ENCODE data around the gene PRR36.

PRR36 gene

DNA sequence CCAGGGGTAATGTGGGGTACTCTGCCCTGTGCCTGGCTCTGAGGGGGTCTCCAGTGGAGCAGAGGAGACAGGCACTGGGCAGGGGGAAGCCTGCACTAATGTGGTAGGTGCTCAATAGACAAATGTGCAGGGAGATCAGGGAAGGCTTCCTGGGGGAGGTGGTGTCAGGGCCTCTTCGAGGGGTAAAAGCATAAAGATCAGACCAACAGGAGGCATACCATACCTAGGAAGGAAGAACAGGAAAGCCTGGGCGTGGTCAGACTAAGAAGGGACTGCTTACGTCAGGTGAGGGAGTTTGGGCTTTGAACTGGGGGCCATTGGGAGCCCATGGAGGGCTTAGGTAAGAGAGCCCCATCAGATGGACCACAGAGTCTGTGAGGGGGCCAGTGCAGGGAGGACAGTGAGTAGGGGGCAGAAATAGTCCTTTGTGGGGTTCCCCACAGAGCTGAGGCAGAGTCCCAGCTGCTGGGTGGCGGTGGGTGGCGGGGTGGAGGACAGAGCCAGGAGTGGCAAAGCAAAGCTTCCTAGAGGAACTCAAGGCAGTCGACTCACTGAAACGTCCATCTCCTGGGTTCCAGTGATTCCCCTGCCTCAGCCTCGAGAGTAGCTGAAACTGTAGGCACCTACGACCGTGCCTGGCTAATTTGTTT lies 8.8 kb downstream of the PRR36 start:
- Histone ChIP-seq H3K27me3 (replicated peaks; ENCODE audit: control insufficient read depth, insufficient read depth, low read length, poor library complexity, severe bottlenecking) (no peaks in the 10 kb centered on the region), H3K36me3 (ENCODE audit: control insufficient read depth, insufficient read depth, low read length) (no peaks in the 10 kb centered on the region), H3K4me1 (ENCODE audit: control insufficient read depth, insufficient read depth, low read length, poor library complexity, severe bottlenecking) (peaks cover 37% of the 10 kb centered on the region), H3K27ac (ENCODE audit: insufficient read depth, low read length, poor library complexity, severe bottlenecking) (peak overlapping the region; percentile 34), H3K9me3 (ENCODE audit: control insufficient read depth, low read length) (no peaks in the 10 kb centered on the region), H3K4me3 (ENCODE audit: insufficient read depth, low read depth, low read length, poor library complexity, severe bottlenecking) (no peak overlapping the region)
- no peak for DNase-seq

GRCh38 chr19:7864690-7865074 lies 9.5 kb downstream of the PRR36 start:
- H3K36me3 ChIP-seq (ENCODE audit: control insufficient read depth, insufficient read depth, low read length) = no peaks in the 10 kb centered on the region
- no peak overlapping the region for H3K27ac ChIP-seq (ENCODE audit: insufficient read depth, low read length, poor library complexity, severe bottlenecking)
- DNase-seq = no peak
- H3K4me3 ChIP-seq (ENCODE audit: insufficient read depth, low read depth, low read length, poor library complexity, severe bottlenecking) = no peak overlapping the region
- no peaks in the 10 kb centered on the region for H3K27me3 ChIP-seq (replicated peaks; ENCODE audit: control insufficient read depth, insufficient read depth, low read length, poor library complexity, severe bottlenecking)
- H3K4me1 ChIP-seq (ENCODE audit: control insufficient read depth, insufficient read depth, low read length, poor library complexity, severe bottlenecking) = peaks cover 32% of the 10 kb centered on the region
- H3K9me3 ChIP-seq (ENCODE audit: control insufficient read depth, low read length) = no peaks in the 10 kb centered on the region

DNA sequence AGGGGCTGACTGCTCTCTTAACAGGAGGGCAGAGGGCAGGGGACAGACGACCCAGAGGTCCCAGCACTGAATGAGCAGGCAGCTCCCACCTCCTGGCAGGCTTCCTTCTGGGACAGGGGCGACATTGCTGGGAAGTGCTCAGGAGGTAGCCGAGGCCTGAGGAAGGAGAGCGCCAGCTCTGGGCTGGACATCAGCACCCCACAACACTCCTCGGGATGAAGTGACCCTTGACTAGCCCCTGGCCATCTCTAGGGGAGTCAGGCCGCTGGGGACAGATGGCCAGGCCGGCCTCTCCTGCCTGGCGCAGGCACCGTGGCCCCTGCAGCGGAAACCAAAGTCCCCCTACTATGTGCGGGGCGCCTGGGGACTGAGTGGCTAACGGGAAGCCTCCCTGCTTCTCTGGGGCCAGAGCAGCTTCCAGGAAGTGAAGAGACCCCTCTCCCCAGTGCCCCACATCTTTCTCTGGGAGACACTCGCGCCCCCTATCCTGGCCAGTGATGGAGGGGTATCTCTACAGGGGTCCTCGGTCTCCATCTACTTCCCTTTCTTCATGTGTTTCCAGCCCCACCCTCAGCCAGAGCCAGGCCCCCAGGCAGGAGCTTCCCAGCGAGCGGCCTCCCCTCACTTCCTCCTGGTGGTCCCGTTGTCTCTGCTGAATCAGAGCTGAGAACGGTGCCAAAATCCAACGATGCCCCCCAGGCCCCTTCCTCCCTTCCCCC lies 10.1 kb downstream of the PRR36 start:
- H3K36me3 ChIP-seq (ENCODE audit: control insufficient read depth, insufficient read depth, low read length) = no peaks in the 10 kb centered on the region
- no peak overlapping the region for H3K27ac ChIP-seq (ENCODE audit: insufficient read depth, low read length, poor library complexity, severe bottlenecking)
- H3K27me3 ChIP-seq (replicated peaks; ENCODE audit: control insufficient read depth, insufficient read depth, low read length, poor library complexity, severe bottlenecking) = no peaks in the 10 kb centered on the region
- H3K4me3 ChIP-seq (ENCODE audit: insufficient read depth, low read depth, low read length, poor library complexity, severe bottlenecking) = no peak overlapping the region
- H3K4me1 ChIP-seq (ENCODE audit: control insufficient read depth, insufficient read depth, low read length, poor library complexity, severe bottlenecking) = peaks cover 29% of the 10 kb centered on the region
- H3K9me3 ChIP-seq (ENCODE audit: control insufficient read depth, low read length) = no peaks in the 10 kb centered on the region
- no peak for DNase-seq

DNA sequence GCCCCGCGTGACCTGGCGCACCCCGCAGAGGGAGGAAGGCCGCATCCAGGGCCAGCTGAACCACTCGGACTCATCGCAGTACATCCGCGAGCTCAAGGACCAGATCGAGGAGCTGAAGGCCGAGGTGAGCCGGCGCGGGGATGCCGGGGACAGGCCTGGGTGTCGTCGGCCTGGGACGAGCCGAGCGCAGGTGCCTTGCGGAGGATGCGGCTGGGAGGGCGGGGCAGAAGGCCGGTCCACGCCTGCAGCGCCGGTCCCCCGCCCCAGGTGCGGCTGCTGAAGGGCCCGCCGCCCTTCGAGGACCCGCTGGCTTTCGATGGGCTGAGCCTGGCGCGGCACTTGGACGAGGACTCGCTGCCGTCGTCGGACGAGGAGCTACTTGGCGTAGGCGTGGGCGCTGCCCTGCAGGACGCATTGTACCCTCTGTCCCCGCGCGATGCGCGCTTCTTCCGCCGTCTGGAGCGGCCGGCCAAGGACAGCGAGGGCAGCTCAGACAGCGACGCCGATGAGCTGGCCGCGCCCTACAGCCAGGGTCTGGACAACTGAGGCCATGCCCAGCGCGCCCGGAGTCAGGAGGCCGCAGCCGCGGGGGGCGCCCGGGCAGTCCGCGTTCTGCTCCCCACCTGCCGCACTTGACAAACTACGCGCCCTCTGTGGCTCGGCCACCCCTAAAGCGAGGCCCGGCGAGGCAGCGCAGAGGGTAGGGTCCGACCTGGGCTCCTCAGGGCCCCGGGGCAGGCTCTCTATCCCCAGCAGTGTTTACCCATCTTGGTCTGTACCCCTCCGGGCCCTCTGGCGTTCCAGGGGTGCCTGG lies 10.8 kb downstream of the PRR36 start:
- DNase-seq = no peak
- no peaks in the 10 kb centered on the region for H3K27me3 ChIP-seq (replicated peaks; ENCODE audit: control insufficient read depth, insufficient read depth, low read length, poor library complexity, severe bottlenecking)
- H3K4me3 ChIP-seq (ENCODE audit: insufficient read depth, low read depth, low read length, poor library complexity, severe bottlenecking) = no peak overlapping the region
- H3K36me3 ChIP-seq (ENCODE audit: control insufficient read depth, insufficient read depth, low read length) = no peaks in the 10 kb centered on the region
- H3K4me1 ChIP-seq (ENCODE audit: control insufficient read depth, insufficient read depth, low read length, poor library complexity, severe bottlenecking) = peaks cover 23% of the 10 kb centered on the region
- no peaks in the 10 kb centered on the region for H3K9me3 ChIP-seq (ENCODE audit: control insufficient read depth, low read length)
- no peak overlapping the region for H3K27ac ChIP-seq (ENCODE audit: insufficient read depth, low read length, poor library complexity, severe bottlenecking)

- H3K27me3 ChIP-seq (replicated peaks; ENCODE audit: control insufficient read depth, insufficient read depth, low read length, poor library complexity, severe bottlenecking) = no peaks in the 10 kb centered on the region
- peak overlapping the region; percentile 47 for H3K4me3 ChIP-seq (ENCODE audit: insufficient read depth, low read depth, low read length, poor library complexity, severe bottlenecking)
- peaks cover 22% of the 10 kb centered on the region for H3K4me1 ChIP-seq (ENCODE audit: control insufficient read depth, insufficient read depth, low read length, poor library complexity, severe bottlenecking)
- H3K9me3 ChIP-seq (ENCODE audit: control insufficient read depth, low read length) = no peaks in the 10 kb centered on the region
- peak; percentile 62 to 71 (median 67) for DNase-seq
- no peak overlapping the region for H3K27ac ChIP-seq (ENCODE audit: insufficient read depth, low read length, poor library complexity, severe bottlenecking)
- no peaks in the 10 kb centered on the region for H3K36me3 ChIP-seq (ENCODE audit: control insufficient read depth, insufficient read depth, low read length)
Observed at GRCh38 chr19:7862413-7862951, 11.7 kb downstream of the PRR36 start.

- no peaks in the 10 kb centered on the region for H3K27me3 ChIP-seq (replicated peaks; ENCODE audit: control insufficient read depth, insufficient read depth, low read length, poor library complexity, severe bottlenecking)
- no peak overlapping the region for H3K27ac ChIP-seq (ENCODE audit: insufficient read depth, low read length, poor library complexity, severe bottlenecking)
- peaks cover 22% of the 10 kb centered on the region for H3K4me1 ChIP-seq (ENCODE audit: control insufficient read depth, insufficient read depth, low read length, poor library complexity, severe bottlenecking)
- no peaks in the 10 kb centered on the region for H3K9me3 ChIP-seq (ENCODE audit: control insufficient read depth, low read length)
- no peak for DNase-seq
- no peaks in the 10 kb centered on the region for H3K36me3 ChIP-seq (ENCODE audit: control insufficient read depth, insufficient read depth, low read length)
- H3K4me3 ChIP-seq (ENCODE audit: insufficient read depth, low read depth, low read length, poor library complexity, severe bottlenecking) = peak overlapping the region; percentile 47
Observed at GRCh38 chr19:7861619-7862412, 12.4 kb downstream of the PRR36 start.

DNA sequence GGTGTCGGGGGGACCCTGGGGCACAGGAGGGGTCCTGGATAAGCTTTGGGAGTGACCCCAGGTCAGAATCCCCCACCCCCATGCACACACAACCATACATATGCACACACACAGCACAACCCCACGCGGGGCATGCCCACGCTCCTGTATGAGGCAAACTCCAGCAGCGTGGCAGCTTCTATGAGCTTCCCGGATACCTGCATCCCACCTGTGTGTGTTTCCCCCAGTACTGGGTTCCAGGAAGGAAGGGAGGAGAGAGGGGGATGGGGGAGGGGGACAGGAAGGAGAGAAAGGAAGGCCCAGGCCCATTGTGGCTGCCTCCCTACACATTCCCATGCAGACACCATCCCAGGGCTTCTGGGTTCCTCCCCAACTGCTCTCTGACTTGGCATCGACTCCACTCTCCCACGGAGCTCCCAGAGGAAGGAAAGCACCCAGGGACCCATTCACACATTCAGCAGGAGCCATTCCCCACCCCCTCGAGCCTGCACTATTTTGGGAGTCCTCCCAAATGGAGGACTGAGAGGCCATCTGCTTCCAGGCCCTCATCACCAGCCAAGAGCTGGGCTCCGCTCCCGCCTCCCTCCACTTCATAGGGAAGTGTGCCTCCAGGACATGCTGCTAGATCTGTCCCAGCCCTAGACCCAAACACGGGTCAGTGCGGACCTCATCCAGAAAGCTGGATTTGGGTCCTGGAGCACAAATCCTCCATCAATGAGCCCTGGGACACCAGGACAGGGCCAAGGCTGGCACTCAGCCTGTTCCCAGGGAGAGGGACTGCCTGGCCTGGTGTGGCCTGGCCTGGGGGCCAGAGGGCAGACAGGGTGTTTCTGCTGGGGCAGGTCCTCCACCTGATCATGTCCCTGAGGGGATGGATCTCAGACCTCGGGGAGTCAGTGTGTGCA lies 13.2 kb downstream of the PRR36 start:
- Histone ChIP-seq H3K36me3 (ENCODE audit: control insufficient read depth, insufficient read depth, low read length) (no peaks in the 10 kb centered on the region), H3K4me3 (ENCODE audit: insufficient read depth, low read depth, low read length, poor library complexity, severe bottlenecking) (no peak overlapping the region), H3K27me3 (replicated peaks; ENCODE audit: control insufficient read depth, insufficient read depth, low read length, poor library complexity, severe bottlenecking) (no peaks in the 10 kb centered on the region), H3K4me1 (ENCODE audit: control insufficient read depth, insufficient read depth, low read length, poor library complexity, severe bottlenecking) (peaks cover 22% of the 10 kb centered on the region), H3K27ac (ENCODE audit: insufficient read depth, low read length, poor library complexity, severe bottlenecking) (no peak overlapping the region), H3K9me3 (ENCODE audit: control insufficient read depth, low read length) (no peaks in the 10 kb centered on the region)
- DNase-seq = no peak

GRCh38 chr19:7859831-7860713 lies 14.1 kb downstream of the PRR36 start:
- Histone ChIP-seq H3K27me3 (replicated peaks; ENCODE audit: control insufficient read depth, insufficient read depth, low read length, poor library complexity, severe bottlenecking) (no peaks in the 10 kb centered on the region), H3K9me3 (ENCODE audit: control insufficient read depth, low read length) (no peaks in the 10 kb centered on the region)
- DNase-seq = no peak

More at GRCh38 chr19:7859831-7860713, 14.1 kb downstream of the PRR36 start:
- H3K4me3 ChIP-seq (ENCODE audit: insufficient read depth, low read depth, low read length, poor library complexity, severe bottlenecking) = no peak overlapping the region
- H3K27ac ChIP-seq (ENCODE audit: insufficient read depth, low read length, poor library complexity, severe bottlenecking) = no peak overlapping the region
- no peaks in the 10 kb centered on the region for H3K36me3 ChIP-seq (ENCODE audit: control insufficient read depth, insufficient read depth, low read length)
- H3K4me1 ChIP-seq (ENCODE audit: control insufficient read depth, insufficient read depth, low read length, poor library complexity, severe bottlenecking) = peaks cover 16% of the 10 kb centered on the region

All from effector memory CD4-positive, alpha-beta T cell (primary cell).